Astrocyte of the cerebellum (primary cell): ENCODE data around the gene CAMSAP2.
"Not testable (repeated sequence)": the region's sequence is repeated elsewhere in the genome, so short reads cannot be mapped to it uniquely, and the experiment has no call there.

Experiments
- DNase-seq: peaks from one replicate; pipeline ENCODE4 v3.0.0-alpha.2; 2011; ENCODE audit warnings: low read depth
- H3K4me3 ChIP-seq: 2 replicates; pipeline ENCODE4 v1.5.1; 2011; ENCODE audit warnings: mild to moderate bottlenecking, low read depth, low read length, moderate library complexity
- CTCF ChIP-seq: IDR thresholded peaks from 2 replicates; pipeline ENCODE4 v1.5.1; 2012; ENCODE audit warnings: low read length, low read depth, moderate library complexity, mild to moderate bottlenecking; ENCODE audit errors: missing control alignments
- in situ Hi-C: cut with HindIII; loops from 2 replicates; pipeline ENCODE4 v1.10.0; 2017; ENCODE audit warnings: low sequenced_read_pairs

The CAMSAP2 gene

GRCh38 chr1:200802865-200803512 lies 64.3 kb downstream of the CAMSAP2 start:
- DNase-seq = peak; percentile 77
- no peak overlapping the region for H3K4me3 ChIP-seq
- in situ Hi-C loops = no loop called here
- TF ChIP-seq CTCF = peak; percentile 96

- no peak for TF ChIP-seq CTCF
- in situ Hi-C loops = no loop called here
- no peak for DNase-seq
- H3K4me3 ChIP-seq = no peak overlapping the region
These were observed 67.0 kb downstream of the CAMSAP2 start for GRCh38 chr1:200805719-200806118.

GRCh38 chr1:200808846-200809245 lies 70.2 kb downstream of the CAMSAP2 start:
- in situ Hi-C loops = no loop called here
- no peak for TF ChIP-seq CTCF
- H3K4me3 ChIP-seq = no peak overlapping the region
- no peak for DNase-seq

DNA sequence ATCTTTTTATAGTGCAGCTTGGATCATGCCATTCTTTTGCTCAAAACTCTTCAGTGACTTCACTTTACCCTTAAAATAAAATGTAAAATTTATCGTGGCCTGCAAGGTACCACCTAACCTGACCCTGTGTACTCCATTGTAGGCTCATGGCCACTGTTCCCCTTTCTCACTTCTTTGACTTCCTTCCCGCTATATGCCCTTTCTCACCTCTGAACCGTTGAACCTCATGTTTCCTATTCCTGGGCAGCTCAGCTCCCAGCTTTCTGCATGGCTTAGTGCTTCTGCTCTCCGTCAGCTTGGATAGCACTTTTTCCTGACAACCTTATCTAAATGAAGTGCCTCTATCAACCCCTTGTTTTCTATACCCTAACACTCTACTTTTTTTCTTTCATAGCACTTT lies 73.0 kb downstream of the CAMSAP2 start:
- H3K4me3 ChIP-seq = no peak overlapping the region
- in situ Hi-C loops = no loop called here
- DNase-seq = no peak
- TF ChIP-seq CTCF = no peak

GRCh38 chr1:200816624-200817224 lies 78.0 kb downstream of the CAMSAP2 start:
- H3K4me3 ChIP-seq, in situ Hi-C loops, DNase-seq: not testable (repeated sequence)

- in situ Hi-C loops = no loop called here
- no peak for TF ChIP-seq CTCF
- DNase-seq = no peak
- H3K4me3 ChIP-seq = no peak overlapping the region
These were observed 79.6 kb downstream of the CAMSAP2 start for GRCh38 chr1:200818248-200818647.

DNA sequence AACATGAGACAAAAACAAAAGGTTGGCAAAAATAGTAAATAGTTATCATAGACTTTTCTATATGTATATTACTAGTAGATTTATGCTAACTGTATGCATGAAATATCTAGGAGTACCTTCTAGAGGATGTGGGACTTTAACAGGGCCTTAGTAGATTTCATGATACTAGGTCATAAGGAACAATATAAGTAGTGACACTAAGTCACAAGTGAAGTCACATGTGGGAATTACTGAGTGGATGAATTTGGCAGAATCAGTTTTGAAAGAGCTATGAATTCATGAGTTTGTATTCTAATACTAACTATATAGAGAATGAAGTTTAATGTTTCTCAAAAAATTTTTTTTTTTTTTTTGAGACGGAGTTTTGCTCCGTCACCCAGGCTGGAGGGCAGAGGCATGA lies 81.0 kb downstream of the CAMSAP2 start:
- in situ Hi-C loops = no loop called here
- DNase-seq = no peak
- no peak for TF ChIP-seq CTCF
- no peak overlapping the region for H3K4me3 ChIP-seq
